NT2/D1 (cell line): ENCODE results near the gene PRAMEF8.
"Not testable (repeated sequence)": the region's sequence is repeated elsewhere in the genome, so short reads cannot be mapped to it uniquely, and the experiment has no call there.

ENCODE experiments used
- YY1 ChIP-seq: IDR thresholded peaks from 2 replicates; pipeline ENCODE4 v1.6.1; 2011; ENCODE audit not compliant: insufficient read length, insufficient read depth
- ZNF274 ChIP-seq: IDR thresholded peaks from 2 replicates; pipeline ENCODE4 v1.6.1; 2011; ENCODE audit warnings: mild to moderate bottlenecking, low read depth, low read length

- TF ChIP-seq ZNF274, YY1: not testable (repeated sequence)
Measured at GRCh38 chr1:13247122-13247521, 37.8 kb downstream of the PRAMEF8 start.
